Activated naive CD4-positive, alpha-beta T cell treated with anti-CD3 and anti-CD28 coated beads for 36 hours (primary cell): ENCODE data around the gene GRIK2. TPM values are rescaled to one million over a fixed set of nuclear protein-coding genes. Genes with fewer than 3 reads are reported as not detected.

Experiments
- CTCF ChIA-PET: fragments of 350-600 bp; sonication (Branson Sonifier 250); formaldehyde crosslinking; loops from one replicate; lab custom pipeline; 2021; ENCODE audit warnings: antibody characterized with exemption; lab: Charles Lee
- DNase-seq: peaks from one replicate; pipeline ENCODE4 v3.0.0-alpha.2; 2020
- H3K27ac Mint-ChIP-seq: one replicate; pipeline ENCODE4 v1.8.0; 2021; ENCODE audit warnings: mild to moderate bottlenecking, mixed read lengths
- H3K27me3 Mint-ChIP-seq: one replicate; pipeline ENCODE4 v1.8.0; 2021; ENCODE audit warnings: low read depth, mixed read lengths
- H3K36me3 Mint-ChIP-seq: one replicate; pipeline ENCODE4 v1.8.0; 2021; ENCODE audit warnings: low read depth, mixed read lengths
- H3K4me1 Mint-ChIP-seq: one replicate; pipeline ENCODE4 v1.8.0; 2021; ENCODE audit warnings: low read depth, mixed read lengths
- H3K4me3 Mint-ChIP-seq: one replicate; pipeline ENCODE4 v1.8.0; 2021; ENCODE audit warnings: mild to moderate bottlenecking, moderate library complexity, mixed read lengths
- H3K9me3 Mint-ChIP-seq: one replicate; pipeline ENCODE4 v1.8.0; 2021; ENCODE audit warnings: mixed read lengths
- intact Hi-C: fragments of 100-400 bp; cut with micrococcal nuclease; formaldehyde crosslinking; loops from one replicate; pipeline ENCODE4 v1.15.1; 2023
- total RNA-seq, 2 experiments: library from RNA; stranded (reverse); gene quantifications; one replicate each; pipeline ENCODE4 v1.2.3, GENCODE V29; 2021

The GRIK2 gene
- total RNA-seq, 2 experiments from 2014 or later: not detected

DNA sequence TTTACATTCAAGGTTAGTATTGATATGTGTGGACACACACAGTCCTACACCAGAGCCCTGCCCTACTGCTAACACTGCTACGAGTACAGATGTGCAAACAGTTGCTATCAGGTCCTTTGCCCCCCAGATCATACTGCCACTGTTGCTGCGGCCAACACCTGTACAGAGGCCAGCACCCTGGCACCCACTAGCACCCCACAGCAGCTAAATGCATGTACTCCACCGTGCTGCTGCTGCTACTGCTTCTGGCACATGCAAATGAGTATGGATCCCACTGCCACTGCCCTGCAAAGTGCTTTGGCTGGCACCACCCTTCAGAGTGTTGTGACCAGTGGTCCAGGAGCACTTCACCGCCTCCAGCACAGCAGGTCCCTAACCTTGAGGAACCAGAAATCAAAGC is 621.9 kb downstream of the GRIK2 start:
- Mint-ChIP-seq H3K4me1 (no peaks in the 10 kb centered on the region), H3K36me3 (peaks cover 2% of the 10 kb centered on the region), H3K9me3 (peaks cover 3% of the 10 kb centered on the region), H3K27me3 (no peaks in the 10 kb centered on the region), H3K4me3 (no peak overlapping the region), H3K27ac (no peak overlapping the region)
- CTCF ChIA-PET: no interaction called here
- DNase-seq: no peak
- intact Hi-C loops: no loop called here

DNA sequence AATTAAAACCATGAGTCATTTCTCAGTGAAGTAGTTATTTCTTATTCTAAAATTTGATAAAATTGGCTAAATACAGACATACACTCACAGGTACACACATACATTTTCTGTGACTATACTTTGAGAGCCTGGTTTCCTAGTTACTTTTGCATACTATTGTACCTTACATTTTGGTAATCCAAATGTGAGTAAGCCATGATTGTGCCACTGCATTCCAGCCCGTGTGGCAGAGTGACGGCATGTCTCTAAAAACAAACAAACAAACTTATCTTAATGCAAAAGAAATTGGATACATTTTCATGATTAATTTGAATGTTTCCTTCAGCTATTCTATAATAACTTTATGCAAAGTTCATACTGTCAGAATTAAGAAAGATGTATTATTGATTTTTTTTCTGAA is 628.8 kb downstream of the GRIK2 start:
- no peaks in the 10 kb centered on the region for H3K36me3 Mint-ChIP-seq
- CTCF ChIA-PET: no interaction called here
- H3K9me3 Mint-ChIP-seq: peaks cover 2% of the 10 kb centered on the region
- intact Hi-C loops: no loop called here
- no peaks in the 10 kb centered on the region for H3K27me3 Mint-ChIP-seq
- no peak overlapping the region for H3K27ac Mint-ChIP-seq
- DNase-seq: no peak
- no peak overlapping the region for H3K4me3 Mint-ChIP-seq
- H3K4me1 Mint-ChIP-seq: no peaks in the 10 kb centered on the region

DNA sequence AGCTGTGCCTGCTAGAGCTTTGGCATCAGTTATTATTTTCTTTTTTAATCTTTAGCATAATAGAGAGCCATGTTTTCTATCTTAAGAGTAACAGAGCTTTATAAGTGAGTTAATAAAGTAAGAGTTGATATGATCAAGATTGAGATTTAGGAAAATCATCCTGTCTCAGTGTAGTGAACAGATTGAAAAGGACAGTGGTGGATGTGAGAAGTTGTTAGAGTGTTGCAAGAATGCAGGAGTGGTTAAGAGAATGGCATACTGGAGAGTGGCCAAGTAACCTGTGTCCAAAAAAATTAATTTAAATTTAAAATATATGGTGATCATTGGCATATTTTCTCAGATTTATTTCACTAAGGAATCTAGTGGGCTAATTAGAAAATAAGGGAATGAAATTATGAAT is 629.3 kb downstream of the GRIK2 start:
- no peaks in the 10 kb centered on the region for H3K27me3 Mint-ChIP-seq
- intact Hi-C loops: no loop called here
- DNase-seq: no peak
- H3K4me1 Mint-ChIP-seq: no peaks in the 10 kb centered on the region
- H3K27ac Mint-ChIP-seq: no peak overlapping the region
- H3K36me3 Mint-ChIP-seq: no peaks in the 10 kb centered on the region
- CTCF ChIA-PET: no interaction called here
- peaks cover 2% of the 10 kb centered on the region for H3K9me3 Mint-ChIP-seq
- H3K4me3 Mint-ChIP-seq: no peak overlapping the region

DNA sequence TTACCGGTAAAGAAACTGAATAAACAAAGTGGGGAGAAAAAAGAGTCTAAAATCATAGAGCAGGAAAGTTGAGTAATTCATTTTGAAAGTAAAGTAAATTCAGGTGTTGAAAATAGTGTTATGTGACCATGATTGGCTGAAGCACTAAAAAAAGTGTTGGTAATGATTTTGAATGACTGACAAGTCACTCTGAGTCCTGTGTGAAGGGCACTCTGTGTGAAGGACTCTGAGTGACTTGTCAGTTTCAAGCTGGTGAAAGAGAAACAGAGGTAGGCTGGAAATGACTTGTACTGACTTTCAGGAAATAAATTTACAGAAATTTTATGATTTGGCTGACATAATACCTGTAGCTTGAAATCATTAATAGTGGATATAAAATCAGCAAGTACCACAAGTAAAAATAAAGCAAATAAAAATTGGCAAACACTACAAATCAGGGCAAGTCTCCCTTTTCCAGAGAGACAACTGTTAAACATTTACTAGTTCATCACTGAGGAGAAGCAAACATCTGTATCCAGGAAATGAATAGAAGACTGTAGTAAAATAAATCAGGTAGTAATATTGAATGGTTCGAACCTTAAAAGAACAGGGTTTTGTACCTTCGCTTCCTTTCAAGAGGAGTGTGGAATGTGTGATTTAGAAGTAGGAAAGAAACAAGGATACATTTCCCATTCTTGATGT is 630.6 kb downstream of the GRIK2 start:
- CTCF ChIA-PET: no interaction called here
- DNase-seq: no peak
- Mint-ChIP-seq H3K4me1 (no peaks in the 10 kb centered on the region), H3K9me3 (peaks cover 2% of the 10 kb centered on the region), H3K27me3 (no peaks in the 10 kb centered on the region), H3K4me3 (no peak overlapping the region), H3K27ac (no peak overlapping the region), H3K36me3 (no peaks in the 10 kb centered on the region)
- intact Hi-C loops: no loop called here

DNA sequence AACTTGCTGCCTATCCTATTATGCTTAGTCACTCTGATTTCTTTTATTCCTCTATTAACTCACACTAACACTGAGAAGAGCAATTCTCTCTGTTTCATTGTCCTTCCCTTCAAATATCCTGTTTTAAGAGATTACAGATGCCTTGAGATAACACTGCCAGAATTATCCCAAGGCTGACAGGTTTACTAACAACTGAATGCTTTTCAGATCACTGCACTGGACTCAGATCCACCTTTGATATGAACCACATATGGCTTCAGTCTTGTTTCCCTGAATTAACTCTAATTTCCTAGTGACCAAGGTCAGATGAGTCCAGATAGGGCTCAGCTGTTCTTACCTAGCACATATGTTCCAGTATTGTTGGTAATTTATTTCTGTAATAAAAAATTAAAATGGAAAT is 633.1 kb downstream of the GRIK2 start:
- intact Hi-C loops: no loop called here
- CTCF ChIA-PET: no interaction called here
- no peaks in the 10 kb centered on the region for H3K27me3 Mint-ChIP-seq
- no peaks in the 10 kb centered on the region for H3K4me1 Mint-ChIP-seq
- no peak for DNase-seq
- no peak overlapping the region for H3K4me3 Mint-ChIP-seq
- H3K9me3 Mint-ChIP-seq: peaks cover 2% of the 10 kb centered on the region
- no peaks in the 10 kb centered on the region for H3K36me3 Mint-ChIP-seq
- H3K27ac Mint-ChIP-seq: no peak overlapping the region

DNA sequence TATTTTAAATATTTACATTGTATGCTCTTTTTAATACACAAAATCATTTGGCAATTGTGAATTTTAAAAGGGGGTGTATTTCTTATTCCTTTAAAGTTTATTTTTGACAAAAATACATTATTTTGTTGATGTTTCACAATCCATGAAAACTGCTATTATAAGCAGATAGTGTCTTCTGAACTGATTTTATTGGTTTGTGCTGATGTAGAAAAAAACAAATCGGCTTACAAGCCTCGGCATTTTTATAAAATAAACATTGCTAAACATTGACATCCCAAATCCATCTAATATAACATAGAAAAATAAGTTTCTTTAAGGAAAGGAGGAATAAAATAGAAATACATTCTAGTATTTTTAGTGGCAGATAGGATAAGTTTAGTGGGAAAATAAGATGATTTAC is 634.7 kb downstream of the GRIK2 start:
- Mint-ChIP-seq H3K36me3 (no peaks in the 10 kb centered on the region), H3K9me3 (peaks cover 2% of the 10 kb centered on the region), H3K4me1 (no peaks in the 10 kb centered on the region), H3K4me3 (no peak overlapping the region), H3K27ac (no peak overlapping the region), H3K27me3 (no peaks in the 10 kb centered on the region)
- DNase-seq: no peak
- CTCF ChIA-PET: no interaction called here
- intact Hi-C loops: no loop called here

DNA sequence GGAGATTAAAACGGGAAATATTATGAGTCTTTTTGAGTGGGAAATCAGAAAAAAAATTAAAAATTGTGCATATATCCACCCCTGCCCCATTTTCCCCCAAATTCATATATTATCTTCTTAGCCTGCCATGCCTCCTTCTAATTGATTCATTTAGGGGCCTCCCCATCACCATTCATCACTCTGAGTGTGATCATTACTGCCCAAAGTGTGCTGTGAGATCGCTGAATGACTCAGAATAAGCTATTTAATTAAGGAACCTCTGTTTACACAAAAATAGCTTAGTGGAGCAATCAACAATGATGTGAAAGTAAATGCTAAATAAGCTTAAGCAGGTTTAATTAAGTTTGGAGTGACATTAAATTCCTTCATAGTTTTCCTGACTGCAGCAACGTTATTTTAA is 645.5 kb downstream of the GRIK2 start:
- intact Hi-C loops: no loop called here
- Mint-ChIP-seq H3K27me3 (no peaks in the 10 kb centered on the region), H3K4me1 (no peaks in the 10 kb centered on the region), H3K4me3 (no peak overlapping the region), H3K36me3 (no peaks in the 10 kb centered on the region), H3K27ac (no peak overlapping the region), H3K9me3 (peaks cover 7% of the 10 kb centered on the region)
- CTCF ChIA-PET: no interaction called here
- no peak for DNase-seq

DNA sequence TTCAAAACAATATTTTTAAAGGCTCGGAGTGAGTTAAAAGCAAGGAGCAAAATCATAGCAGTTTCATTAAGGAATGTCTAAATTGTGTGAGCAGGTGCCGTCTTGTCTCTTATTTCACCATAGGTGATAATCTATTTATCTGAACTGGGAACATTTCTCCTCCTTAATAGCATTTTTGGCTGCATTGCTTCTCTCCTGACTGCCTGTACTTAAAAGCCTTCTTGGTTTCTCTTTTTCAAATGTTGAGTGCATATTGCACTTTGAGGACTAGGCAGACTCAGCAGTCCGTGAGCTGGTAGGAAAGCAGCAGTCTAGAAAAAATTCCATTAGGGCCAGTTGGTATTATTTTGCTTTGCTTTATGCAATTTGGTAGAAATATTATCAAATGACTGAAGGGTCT is 645.9 kb downstream of the GRIK2 start:
- intact Hi-C loops: no loop called here
- CTCF ChIA-PET: no interaction called here
- H3K4me1 Mint-ChIP-seq: no peaks in the 10 kb centered on the region
- H3K4me3 Mint-ChIP-seq: no peak overlapping the region
- no peaks in the 10 kb centered on the region for H3K27me3 Mint-ChIP-seq
- H3K9me3 Mint-ChIP-seq: peaks cover 7% of the 10 kb centered on the region
- H3K36me3 Mint-ChIP-seq: no peaks in the 10 kb centered on the region
- DNase-seq: no peak
- H3K27ac Mint-ChIP-seq: no peak overlapping the region

DNA sequence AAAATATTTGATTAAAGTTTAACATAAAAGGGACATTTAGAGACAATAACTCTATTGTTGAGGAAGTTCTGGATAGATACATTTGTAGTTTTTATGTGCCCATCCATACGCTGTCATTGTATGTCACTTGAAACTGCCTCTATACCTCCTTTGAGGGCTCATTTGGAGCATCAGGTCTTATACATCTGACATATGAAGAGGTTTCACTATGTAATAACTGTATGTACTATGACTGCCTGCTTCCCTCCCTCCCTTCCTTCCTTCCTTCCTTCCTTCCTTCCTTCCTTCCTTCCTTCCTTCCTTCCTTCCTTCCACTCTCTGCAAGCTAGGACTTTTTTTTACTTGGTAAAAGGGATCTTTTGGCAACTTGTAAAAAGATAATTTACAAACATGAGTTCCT is 657.5 kb downstream of the GRIK2 start:
- H3K36me3 Mint-ChIP-seq: no peaks in the 10 kb centered on the region
- no peaks in the 10 kb centered on the region for H3K4me1 Mint-ChIP-seq
- CTCF ChIA-PET: no interaction called here
- H3K27me3 Mint-ChIP-seq: no peaks in the 10 kb centered on the region
- no peak overlapping the region for H3K4me3 Mint-ChIP-seq
- no peak overlapping the region for H3K27ac Mint-ChIP-seq
- intact Hi-C loops: no loop called here
- DNase-seq: no peak
- no peaks in the 10 kb centered on the region for H3K9me3 Mint-ChIP-seq

DNA sequence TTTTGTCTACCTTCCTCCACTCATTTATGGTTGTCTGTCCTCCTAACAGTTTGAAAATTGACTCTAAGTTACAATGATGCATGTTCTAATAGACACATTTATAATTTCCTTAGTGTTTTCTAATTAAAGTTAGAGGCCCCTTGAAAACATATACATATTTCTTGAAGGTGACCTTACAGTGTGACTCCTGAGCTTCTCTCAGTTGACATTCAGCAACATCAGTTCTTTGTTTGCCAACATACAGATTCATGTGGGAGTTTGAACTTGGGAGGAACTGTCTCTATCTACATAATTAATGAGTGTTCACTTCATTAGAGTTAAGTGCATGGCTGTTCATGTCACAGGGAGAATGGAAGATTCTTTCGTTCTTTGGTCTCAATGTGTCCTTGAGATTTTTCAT is 658.2 kb downstream of the GRIK2 start:
- Mint-ChIP-seq H3K9me3 (no peaks in the 10 kb centered on the region), H3K36me3 (no peaks in the 10 kb centered on the region), H3K4me1 (no peaks in the 10 kb centered on the region), H3K27ac (no peak overlapping the region), H3K27me3 (no peaks in the 10 kb centered on the region), H3K4me3 (no peak overlapping the region)
- intact Hi-C loops: no loop called here
- CTCF ChIA-PET: no interaction called here
- DNase-seq: no peak

DNA sequence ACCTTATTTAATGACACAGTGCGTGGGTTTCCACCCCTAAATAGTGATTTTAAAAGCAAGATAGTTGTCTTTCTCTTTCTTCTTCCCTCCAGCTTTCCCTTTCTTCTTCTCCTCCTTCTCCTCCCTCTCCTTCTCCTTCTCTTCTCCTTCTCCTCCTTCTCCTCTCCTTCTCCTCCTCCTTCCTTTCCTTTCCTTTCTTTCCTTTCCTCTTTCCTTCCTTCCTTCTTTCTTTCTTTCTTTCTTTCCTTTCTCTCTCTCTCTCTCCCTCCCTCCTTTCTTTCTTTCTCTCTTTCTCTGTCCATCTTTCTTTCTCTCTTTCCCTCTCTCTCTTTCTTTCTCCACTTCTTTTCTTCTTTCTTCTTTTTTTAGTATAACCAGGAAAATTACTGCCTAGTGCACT is 670.6 kb downstream of the GRIK2 start:
- H3K27ac Mint-ChIP-seq: no peak overlapping the region
- H3K4me3 Mint-ChIP-seq: no peak overlapping the region
- intact Hi-C loops: no loop called here
- no peaks in the 10 kb centered on the region for H3K27me3 Mint-ChIP-seq
- H3K9me3 Mint-ChIP-seq: peaks cover 2% of the 10 kb centered on the region
- no peaks in the 10 kb centered on the region for H3K4me1 Mint-ChIP-seq
- CTCF ChIA-PET: no interaction called here
- DNase-seq: no peak
- no peaks in the 10 kb centered on the region for H3K36me3 Mint-ChIP-seq

DNA sequence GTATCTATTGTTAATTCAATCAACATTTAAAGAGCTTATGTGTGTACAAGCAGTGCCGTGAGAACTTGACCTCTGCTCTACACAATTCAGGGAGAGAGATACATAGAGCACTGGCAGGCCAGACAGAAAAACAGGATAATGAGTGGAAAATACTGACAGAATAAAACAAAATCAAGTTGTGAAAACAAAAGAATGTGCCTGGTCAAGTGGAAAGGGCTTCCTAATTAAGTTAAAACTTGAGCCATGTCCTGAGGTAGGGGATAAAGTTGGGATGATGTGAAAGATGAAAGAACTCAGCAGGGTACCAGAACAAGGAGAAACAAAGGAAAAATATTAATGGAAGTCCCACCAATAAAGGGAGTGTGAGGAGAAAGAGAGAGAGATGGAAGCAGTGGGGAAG is 672.8 kb downstream of the GRIK2 start:
- Mint-ChIP-seq H3K36me3 (no peaks in the 10 kb centered on the region), H3K4me1 (no peaks in the 10 kb centered on the region)
- intact Hi-C loops: no loop called here

DNA sequence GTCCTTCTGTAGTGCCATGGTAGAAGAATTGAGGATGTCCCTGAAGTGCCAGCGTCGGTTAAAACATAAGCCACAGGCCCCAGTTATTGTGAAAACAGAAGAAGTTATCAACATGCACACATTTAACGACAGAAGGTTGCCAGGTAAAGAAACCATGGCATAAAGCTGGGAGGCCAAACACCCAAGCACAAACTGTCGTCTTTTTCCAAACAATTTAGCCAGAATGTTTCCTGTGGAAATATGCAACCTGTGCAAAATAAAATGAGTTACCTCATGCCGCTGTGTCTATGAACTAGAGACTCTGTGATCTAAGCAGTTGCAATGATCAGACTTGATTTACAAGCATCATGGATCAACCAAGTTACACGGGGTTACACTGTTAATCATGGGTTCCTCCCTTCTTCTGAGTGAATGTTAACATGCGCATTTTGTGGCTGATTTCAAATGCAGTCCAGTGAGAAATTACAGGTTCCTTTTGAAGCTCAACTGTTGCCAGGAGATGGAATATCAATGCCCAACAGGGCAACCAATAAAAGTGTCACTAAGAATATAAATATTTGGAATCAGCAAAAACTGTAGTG is 674.9 kb downstream of the GRIK2 start:
- H3K27me3 Mint-ChIP-seq: no peaks in the 10 kb centered on the region
- no peak for DNase-seq
- intact Hi-C loops: no loop called here
- no peaks in the 10 kb centered on the region for H3K4me1 Mint-ChIP-seq
- CTCF ChIA-PET: no interaction called here
- H3K9me3 Mint-ChIP-seq: peaks cover 5% of the 10 kb centered on the region
- no peak overlapping the region for H3K27ac Mint-ChIP-seq
- H3K36me3 Mint-ChIP-seq: no peaks in the 10 kb centered on the region
- no peak overlapping the region for H3K4me3 Mint-ChIP-seq

More for the DNA sequence above, 672.8 kb downstream of the GRIK2 start:
- Mint-ChIP-seq H3K27ac (no peak overlapping the region), H3K27me3 (no peaks in the 10 kb centered on the region), H3K9me3 (peaks cover 2% of the 10 kb centered on the region), H3K4me3 (no peak overlapping the region)
- CTCF ChIA-PET: no interaction called here
- DNase-seq: no peak
